Measurements from ENCODE around the gene STRA6.
"Not testable (repeated sequence)": the region's sequence is repeated elsewhere in the genome, so short reads cannot be mapped to it uniquely, and the experiment has no call there.

DNA sequence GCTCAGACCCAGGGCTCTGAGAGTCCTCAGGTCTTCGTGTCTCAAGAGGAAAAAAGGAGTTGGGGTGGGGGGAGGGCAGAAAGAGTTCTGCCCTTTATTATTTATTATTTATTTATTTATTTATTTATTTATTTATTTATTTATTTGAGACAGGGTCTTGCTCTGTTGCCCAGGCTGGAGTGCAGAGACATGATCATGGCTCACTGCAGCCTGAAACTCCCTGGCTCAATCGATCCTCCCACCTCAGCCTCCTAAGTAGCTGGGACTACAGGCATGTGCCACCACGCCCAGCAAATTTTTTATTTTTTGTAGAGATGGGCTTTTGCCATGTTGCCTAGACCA, 40.4 kb downstream of the STRA6 start:
- TF ChIP-seq CTCF, POLR2A (IDR thresholded peaks at IDR 0.05): not testable (repeated sequence)
